PC-9 (cell line): ENCODE results near the gene AZU1.

Experiments used
- CTCF ChIP-seq: fragments of 200-600 bp; sonication (generic); conservative IDR thresholded peaks from 2 replicates; pipeline ENCODE4 v1.6.1; 2017; ENCODE audit warnings: mixed run types, antibody characterized with exemption, mild to moderate bottlenecking, moderate library complexity
- EZH2 ChIP-seq: fragments of 200-600 bp; sonication (generic); IDR thresholded peaks from 2 replicates; pipeline ENCODE4 v1.8.0; 2017; ENCODE audit warnings: antibody characterized with exemption, low read depth

GRCh38 chr19:854549-854948 is 26.9 kb downstream of the AZU1 start:
- no peak for TF ChIP-seq CTCF
- no peak for TF ChIP-seq EZH2
